GM23248 (cell line): ENCODE data around the gene TM4SF1. TPM values are rescaled to one million over a fixed set of nuclear protein-coding genes. Genes with fewer than 3 reads are reported as not detected.
"Not testable (repeated sequence)": the region's sequence is repeated elsewhere in the genome, so short reads cannot be mapped to it uniquely, and the experiment has no call there.

Experiments
- DNase-seq: peaks from one replicate; pipeline ENCODE4 v3.0.0-alpha.2; 2015
- H2AFZ ChIP-seq: fragments of 200-600 bp; sonication (generic); 2 replicates; pipeline ENCODE4 v1.6.1; 2016; ENCODE audit warnings: antibody characterized with exemption
- H3F3A ChIP-seq: fragments of 200-600 bp; sonication (generic); 2 replicates; pipeline ENCODE4 v1.6.1; 2016; ENCODE audit warnings: mild to moderate bottlenecking, antibody characterized with exemption, mixed run types; ENCODE audit not compliant: insufficient read depth
- H3K27ac ChIP-seq: fragments of 200-600 bp; sonication (generic); 2 replicates; pipeline ENCODE4 v1.5.1; 2016; ENCODE audit warnings: mild to moderate bottlenecking
- H3K27me3 ChIP-seq: fragments of 200-600 bp; sonication (generic); replicated peaks from 2 replicates; pipeline ENCODE4 v1.6.1; 2016; ENCODE audit warnings: mild to moderate bottlenecking; ENCODE audit not compliant: insufficient read depth
- H3K36me3 ChIP-seq: fragments of 200-600 bp; sonication (generic); 2 replicates; pipeline ENCODE4 v1.6.1; 2016; ENCODE audit warnings: low read depth, mild to moderate bottlenecking
- H3K4me1 ChIP-seq: fragments of 200-600 bp; sonication (generic); 2 replicates; pipeline ENCODE4 v1.6.1; 2016; ENCODE audit warnings: mild to moderate bottlenecking; ENCODE audit not compliant: insufficient read depth
- H3K4me2 ChIP-seq: fragments of 200-600 bp; sonication (generic); one replicate; pipeline ENCODE4 v1.6.1; 2016; ENCODE audit warnings: mild to moderate bottlenecking; ENCODE audit not compliant: unreplicated experiment
- H3K4me3 ChIP-seq: fragments of 200-600 bp; sonication (generic); 2 replicates; pipeline ENCODE4 v1.5.1; 2016; ENCODE audit warnings: mild to moderate bottlenecking
- H3K79me2 ChIP-seq: fragments of 200-600 bp; sonication (generic); 2 replicates; pipeline ENCODE4 v1.6.1; 2016; ENCODE audit warnings: mild to moderate bottlenecking; ENCODE audit not compliant: insufficient read depth
- H3K9ac ChIP-seq: fragments of 200-600 bp; sonication (generic); 2 replicates; pipeline ENCODE4 v1.6.1; 2016; ENCODE audit warnings: mild to moderate bottlenecking
- H3K9me2 ChIP-seq: fragments of 200-600 bp; sonication (generic); 2 replicates; pipeline ENCODE4 v1.6.1; 2016; ENCODE audit warnings: mixed run types, mild to moderate bottlenecking, moderate library complexity; ENCODE audit not compliant: insufficient read depth
- H3K9me3 ChIP-seq: fragments of 200-600 bp; sonication (generic); one replicate; pipeline ENCODE4 v1.6.1; 2017; ENCODE audit warnings: low read depth
- H4K20me1 ChIP-seq: fragments of 200-600 bp; sonication (generic); 2 replicates; pipeline ENCODE4 v1.6.0; 2016; ENCODE audit not compliant: insufficient read depth
- EZH2 ChIP-seq: fragments of 200-600 bp; sonication (generic); IDR thresholded peaks from 2 replicates; pipeline ENCODE4 v1.6.1; 2018; ENCODE audit warnings: antibody characterized with exemption, mild to moderate bottlenecking; ENCODE audit not compliant: insufficient read depth, poor library complexity, severe bottlenecking
- EZH2phosphoT487 ChIP-seq: fragments of 200-600 bp; sonication (generic); IDR thresholded peaks from 2 replicates; pipeline ENCODE4 v1.6.1; 2018; ENCODE audit warnings: antibody characterized with exemption, moderate library complexity, mild to moderate bottlenecking, low read depth; ENCODE audit not compliant: insufficient read depth
- WGBS, 2 experiments: methylation state at CpG; one replicate each; pipeline ENCODE4 v1.1.6; 2015 to 2017; ENCODE audit warnings: low lambda C conversion rate in 2 of 2, low coverage in 1 of 2; ENCODE audit errors: missing lambda C conversion rate in 2 of 2; 5-methylcytosine and 5-hydroxymethylcytosine counted together
- in situ Hi-C: fragments of 300-500 bp; cut with MboI; formaldehyde crosslinking; loops from 2 replicates; pipeline ENCODE4 v1.15.0; 2020
- polyA plus RNA-seq: library from polyadenylated mRNA; unstranded; fragments of >200 nt; fragmentation: Nextera tagmentation; extraction: Ambion mirVana; gene quantifications from 2 replicates; pipeline ENCODE4 v1.2.1, GENCODE V29; 2016
- total RNA-seq: library from RNA; depleted of rRNA; stranded (reverse); fragments of >200 nt; shearing (Covaris generic); gene quantifications from 2 replicates; pipeline ENCODE4 v1.2.3, GENCODE V29; 2014

Gene TM4SF1
- total and polyA plus RNA-seq, 2 experiments from 2014 or later: 10.5 to 10.7 TPM

GRCh38 chr3:149340310-149340933 lies 37.0 kb downstream of the TM4SF1 start:
- Histone ChIP-seq H3K79me2 (no peaks in the 10 kb centered on the region), H2AFZ (peak overlapping the region; percentile 14), H3K27me3 (no peaks in the 10 kb centered on the region), H3K9ac (peak overlapping the region; percentile 31; the same call in 1 of the 2 replicates), H3K4me3 (peak overlapping the region; percentile 48), H3K4me1 (peaks cover 35% of the 10 kb centered on the region), H3K4me2 (peak overlapping the region; percentile 88), H3F3A (peaks cover 39% of the 10 kb centered on the region), H4K20me1 (no peaks in the 10 kb centered on the region), H3K27ac (peak overlapping the region; percentile 82), H3K9me3 (no peaks in the 10 kb centered on the region), H3K9me2 (no peaks in the 10 kb centered on the region), H3K36me3 (no peaks in the 10 kb centered on the region)
- no peak for TF ChIP-seq EZH2
- no peak for TF ChIP-seq EZH2phosphoT487
- DNase-seq: peak; percentile 61
- in situ Hi-C loops: no loop called here
- WGBS, 2 experiments: 4 to 5% methylated on average over 1 of the region's 1 CpG

- Histone ChIP-seq H3F3A (peaks cover 39% of the 10 kb centered on the region), H3K9ac (peak overlapping the region; percentile 31; the same call in 1 of the 2 replicates), H2AFZ (peak overlapping the region; percentile 15; the same call in 1 of the 2 replicates), H3K4me1 (peaks cover 35% of the 10 kb centered on the region), H3K27ac (peak overlapping the region; percentile 82), H3K36me3 (no peaks in the 10 kb centered on the region), H3K79me2 (no peaks in the 10 kb centered on the region), H4K20me1 (no peaks in the 10 kb centered on the region), H3K9me2 (no peaks in the 10 kb centered on the region), H3K27me3 (no peaks in the 10 kb centered on the region), H3K4me2 (peak overlapping the region; percentile 88), H3K9me3 (no peaks in the 10 kb centered on the region), H3K4me3 (peak overlapping the region; percentile 48)
- in situ Hi-C loops: no loop called here
- DNase-seq: peak; percentile 97
- 0 to 1% methylated on average over 5 of the region's 5 CpGs for WGBS, 2 experiments
- TF ChIP-seq EZH2: no peak
- no peak for TF ChIP-seq EZH2phosphoT487
Measured at GRCh38 chr3:149339931-149340309, 37.5 kb downstream of the TM4SF1 start.

DNA sequence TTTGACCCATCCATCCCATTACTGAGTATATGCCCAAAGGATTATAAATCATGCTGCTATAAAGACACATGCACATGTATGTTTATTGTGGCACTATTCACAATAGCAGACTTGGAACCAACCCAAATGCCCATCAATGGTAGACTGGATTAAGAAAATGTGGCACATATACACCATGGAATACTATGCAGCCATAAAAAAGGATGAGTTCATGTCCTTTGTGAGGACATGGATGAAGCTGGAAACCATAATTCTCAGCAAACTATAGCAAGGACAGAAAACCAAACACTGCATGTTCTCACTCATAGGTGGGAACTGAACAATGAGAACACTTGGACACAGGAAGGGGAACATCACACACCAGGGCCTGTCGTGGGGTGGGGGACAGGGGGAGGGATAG lies 40.0 kb downstream of the TM4SF1 start:
- not testable (repeated sequence) for H3K27ac ChIP-seq

GRCh38 chr3:149336925-149337324 lies 40.5 kb downstream of the TM4SF1 start:
- peaks cover 25% of the 10 kb centered on the region for H3F3A ChIP-seq
- H3K36me3 ChIP-seq: no peaks in the 10 kb centered on the region
- TF ChIP-seq EZH2 (no peak), EZH2phosphoT487 (no peak)
- H3K9me3 ChIP-seq: no peaks in the 10 kb centered on the region
- peaks cover 35% of the 10 kb centered on the region for H3K4me1 ChIP-seq
- H4K20me1 ChIP-seq: no peaks in the 10 kb centered on the region
- H3K9ac ChIP-seq: no peak overlapping the region
- no peaks in the 10 kb centered on the region for H3K27me3 ChIP-seq
- 0 out of 2 replicates have a peak overlapping the region, but pooled peaks have one; percentile 7 for H2AFZ ChIP-seq
- no peak overlapping the region for H3K4me3 ChIP-seq
- H3K27ac ChIP-seq: no peak overlapping the region
- H3K79me2 ChIP-seq: no peaks in the 10 kb centered on the region
- in situ Hi-C loops: no loop called here
- no peaks in the 10 kb centered on the region for H3K9me2 ChIP-seq
- no peak for DNase-seq
- H3K4me2 ChIP-seq: no peak overlapping the region

More for the DNA sequence above, 40.0 kb downstream of the TM4SF1 start:
- WGBS, 2 experiments: 100% methylated on average over 1 of the region's 1 CpG
- H3K4me3 ChIP-seq, in situ Hi-C loops, DNase-seq, H2AFZ ChIP-seq, H3K36me3 ChIP-seq, H3K27me3 ChIP-seq, H3K9me2 ChIP-seq, H3K9ac ChIP-seq, H3K79me2 ChIP-seq, H3K9me3 ChIP-seq, H3K4me2 ChIP-seq, H4K20me1 ChIP-seq: not testable (repeated sequence)
- peaks cover 29% of the 10 kb centered on the region for H3F3A ChIP-seq
- peaks cover 34% of the 10 kb centered on the region for H3K4me1 ChIP-seq
